PC-3 (cell line): Measurements from ENCODE around the gene IER5L. TPM values are rescaled to one million over a fixed set of nuclear protein-coding genes. Genes with fewer than 3 reads are reported as not detected.

Experiments used
- ATAC-seq: fragments of 200-7000 bp; cut with Tn5 transposase; 2 replicates; pipeline ENCODE4 v1.9.1; 2020; ENCODE audit warnings: mild to moderate bottlenecking, moderate library complexity
- BruUV-seq: library from RNA; stranded (reverse); fragments of 400-500 nt; replicated peaks from 2 replicates; lab custom pipeline; 2021; lab: Mats Ljungman, UMichigan
- CTCF ChIA-PET: fragments of 300-600 bp; sonication (Branson Sonifier 250); formaldehyde crosslinking; loops from one replicate; lab custom pipeline; 2022; ENCODE audit warnings: antibody characterized with exemption; lab: Charles Lee
- POLR2A ChIA-PET: fragments of 300-600 bp; sonication (Branson Sonifier 250); formaldehyde crosslinking; loops from one replicate; lab custom pipeline; 2022; ENCODE audit warnings: antibody characterized with exemption; ENCODE audit not compliant: unreplicated experiment; lab: Charles Lee
- DNase-seq: peaks from one replicate; pipeline ENCODE4 v3.0.0-alpha.2; 2015
- H2AFZ ChIP-seq: fragments of 300-600 bp; sonication (generic); 2 replicates; pipeline ENCODE4 v1.6.0; 2016; ENCODE audit warnings: antibody characterized with exemption, low read length
- H3F3A ChIP-seq: fragments of 300-600 bp; sonication (generic); one replicate; pipeline ENCODE4 v1.6.0; 2017; ENCODE audit warnings: antibody characterized with exemption, low read length, control low read depth, mild to moderate bottlenecking; ENCODE audit not compliant: unreplicated experiment
- H3K27ac ChIP-seq: fragments of 300-600 bp; sonication (generic); 2 replicates; pipeline ENCODE4 v1.5.1; 2016; ENCODE audit warnings: mild to moderate bottlenecking, low read length
- H3K27me3 ChIP-seq: fragments of 300-600 bp; sonication (generic); 2 replicates; pipeline ENCODE4 v1.6.1; 2016; ENCODE audit warnings: low read length, mixed read lengths
- H3K36me3 ChIP-seq: fragments of 300-600 bp; sonication (generic); 2 replicates; pipeline ENCODE4 v1.6.1; 2016; ENCODE audit warnings: low read depth, mixed run types, low read length, mixed read lengths
- H3K4me1 ChIP-seq: fragments of 300-600 bp; sonication (generic); 2 replicates; pipeline ENCODE4 v1.5.1; 2016; ENCODE audit warnings: low read length; ENCODE audit not compliant: insufficient read depth
- H3K4me2 ChIP-seq: fragments of 300-600 bp; sonication (generic); 2 replicates; pipeline ENCODE4 v1.6.0; 2016; ENCODE audit warnings: low read length
- H3K4me3 ChIP-seq: fragments of 300-600 bp; sonication (generic); 2 replicates; pipeline ENCODE4 v1.5.1; 2016; ENCODE audit warnings: mild to moderate bottlenecking, low read length, mixed read lengths
- H3K79me2 ChIP-seq: fragments of 300-600 bp; sonication (generic); 2 replicates; pipeline ENCODE4 v1.6.1; 2017; ENCODE audit warnings: low read length, mixed read lengths
- H3K9ac ChIP-seq: fragments of 300-600 bp; sonication (generic); 2 replicates; pipeline ENCODE4 v1.6.0; 2016; ENCODE audit warnings: mild to moderate bottlenecking, low read length
- H3K9me2 ChIP-seq: fragments of 300-600 bp; sonication (generic); replicated peaks from 2 replicates; pipeline ENCODE4 v1.6.1; 2016; ENCODE audit warnings: mixed run types, low read length, mixed read lengths
- H3K9me3 ChIP-seq: fragments of 300-600 bp; sonication (generic); 2 replicates; pipeline ENCODE4 v1.6.1; 2016; ENCODE audit warnings: low read length, mixed read lengths
- H4K20me1 ChIP-seq: fragments of 300-600 bp; sonication (generic); 2 replicates; pipeline ENCODE4 v1.6.1; 2016; ENCODE audit warnings: low read length, mixed read lengths
- EZH2 ChIP-seq: fragments of 300-600 bp; sonication (generic); IDR thresholded peaks from one replicate; pipeline ENCODE4 v1.6.1; 2017; ENCODE audit warnings: antibody characterized with exemption, mild to moderate bottlenecking, low read length; ENCODE audit not compliant: unreplicated experiment
- EZH2phosphoT487 ChIP-seq: fragments of 300-600 bp; sonication (generic); IDR thresholded peaks from 2 replicates; pipeline ENCODE4 v1.6.1; 2018; ENCODE audit warnings: mild to moderate bottlenecking, antibody characterized with exemption, low read length, borderline replicate concordance
- intact Hi-C: fragments of 100-400 bp; cut with micrococcal nuclease; formaldehyde crosslinking; loops from 2 replicates; pipeline ENCODE4 v1.9.0; 2023
- total RNA-seq: library from RNA; depleted of rRNA; stranded (reverse); fragments of >200 nt; gene quantifications from 2 replicates; pipeline ENCODE4 v1.2.3, GENCODE V29; 2014
- TF ChIP-seq, protein P1 (sequence below): fragments of 300-600 bp; sonication (generic); conservative IDR thresholded peaks from 2 replicates; pipeline ENCODE4 v1.5.1; 2017; ENCODE audit warnings: antibody characterized with exemption, low read depth, mild to moderate bottlenecking, low read length

Gene IER5L
- total RNA-seq, 1 experiment from 2014 or later: 46.1 TPM

DNA sequence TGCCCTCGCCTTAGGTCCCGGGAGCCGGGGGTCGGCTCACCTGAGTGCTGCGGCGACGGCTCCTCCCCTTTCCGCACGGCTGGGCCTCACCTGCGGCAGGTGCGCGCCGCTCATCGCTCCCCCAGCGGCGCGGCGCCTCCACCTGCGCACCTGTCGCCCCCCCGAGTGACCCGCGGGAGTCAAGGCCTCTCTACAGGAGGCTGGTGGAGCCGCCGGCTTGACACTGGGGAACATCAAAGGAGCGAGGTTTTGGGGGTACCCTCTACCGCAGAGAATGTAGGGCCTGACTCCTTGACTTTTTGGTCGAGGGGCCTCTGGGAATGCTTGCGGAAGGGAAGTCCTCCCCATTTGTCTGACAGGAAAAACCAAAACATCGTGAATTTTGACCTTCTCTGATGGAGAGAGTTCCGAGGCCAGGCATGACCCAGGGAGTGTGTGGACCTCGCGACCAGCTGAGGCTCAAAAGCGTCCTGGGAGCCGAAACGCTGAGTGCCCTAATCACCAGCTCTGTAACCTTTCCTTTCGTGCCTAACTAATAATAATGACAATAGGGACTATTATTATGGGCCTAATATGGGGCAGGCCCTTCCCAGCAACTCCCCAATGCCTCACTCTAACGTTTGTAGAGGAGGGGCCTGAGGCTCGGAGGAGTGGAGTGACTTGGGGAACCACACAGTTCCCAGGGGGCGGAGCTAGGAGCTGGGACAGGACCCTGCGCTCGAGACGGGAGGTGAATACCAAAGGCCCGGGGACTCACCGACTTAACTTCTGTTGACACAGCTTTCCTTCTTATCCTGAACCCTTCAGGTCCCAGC is 714 bp upstream of the IER5L start:
- CTCF ChIA-PET: interaction anchor here (0.6 kb wide), 1 partner anchor 316 kb away, joined by 3 read pairs; no protein-coding TSS in a partner anchor
- peak overlapping the region; percentile 71 for H2AFZ ChIP-seq
- H3K27ac ChIP-seq: no peak overlapping the region

DNA sequence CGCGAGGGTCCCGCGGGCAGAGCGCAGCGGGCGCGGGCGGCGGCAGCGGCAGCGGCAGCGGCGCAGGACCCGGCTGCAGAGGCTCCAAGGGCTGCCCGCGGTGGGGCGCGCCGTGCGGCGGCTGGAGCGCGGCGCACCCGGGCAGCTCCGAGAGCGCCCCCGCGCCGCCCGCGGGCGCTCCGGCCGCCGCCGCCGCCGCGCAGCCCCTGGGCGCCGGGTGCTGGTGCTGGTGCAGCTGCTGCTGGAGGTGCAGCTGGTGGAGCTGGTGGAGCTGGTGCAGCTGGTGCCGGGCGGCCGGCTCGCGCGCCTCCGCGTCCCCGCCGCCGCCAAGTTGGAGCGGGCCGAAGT is 644 bp downstream of the IER5L start:
- Histone ChIP-seq H3K79me2 (peaks cover 22% of the 10 kb centered on the region), H2AFZ (no peak overlapping the region), H3K9ac (no peak overlapping the region; the same call in 1 of the 2 replicates), H3K4me2 (peak overlapping the region; percentile 87; the same call in 1 of the 2 replicates), H4K20me1 (no peaks in the 10 kb centered on the region), H3K4me3 (peak overlapping the region; percentile 88), H3F3A (no peaks in the 10 kb centered on the region), H3K4me1 (peaks cover 18% of the 10 kb centered on the region), H3K36me3 (no peaks in the 10 kb centered on the region), H3K27ac (no peak overlapping the region), H3K9me2 (no peaks in the 10 kb centered on the region), H3K27me3 (no peaks in the 10 kb centered on the region), H3K9me3 (no peaks in the 10 kb centered on the region)
- no peak for TF ChIP-seq EZH2phosphoT487
- no peak for TF ChIP-seq EZH2
- TF ChIP-seq, protein P1, sequence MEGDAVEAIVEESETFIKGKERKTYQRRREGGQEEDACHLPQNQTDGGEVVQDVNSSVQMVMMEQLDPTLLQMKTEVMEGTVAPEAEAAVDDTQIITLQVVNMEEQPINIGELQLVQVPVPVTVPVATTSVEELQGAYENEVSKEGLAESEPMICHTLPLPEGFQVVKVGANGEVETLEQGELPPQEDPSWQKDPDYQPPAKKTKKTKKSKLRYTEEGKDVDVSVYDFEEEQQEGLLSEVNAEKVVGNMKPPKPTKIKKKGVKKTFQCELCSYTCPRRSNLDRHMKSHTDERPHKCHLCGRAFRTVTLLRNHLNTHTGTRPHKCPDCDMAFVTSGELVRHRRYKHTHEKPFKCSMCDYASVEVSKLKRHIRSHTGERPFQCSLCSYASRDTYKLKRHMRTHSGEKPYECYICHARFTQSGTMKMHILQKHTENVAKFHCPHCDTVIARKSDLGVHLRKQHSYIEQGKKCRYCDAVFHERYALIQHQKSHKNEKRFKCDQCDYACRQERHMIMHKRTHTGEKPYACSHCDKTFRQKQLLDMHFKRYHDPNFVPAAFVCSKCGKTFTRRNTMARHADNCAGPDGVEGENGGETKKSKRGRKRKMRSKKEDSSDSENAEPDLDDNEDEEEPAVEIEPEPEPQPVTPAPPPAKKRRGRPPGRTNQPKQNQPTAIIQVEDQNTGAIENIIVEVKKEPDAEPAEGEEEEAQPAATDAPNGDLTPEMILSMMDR: no peak
- ATAC-seq: no peak
- ChIA-PET CTCF (no interaction called here), POLR2A (interaction anchor here (0.6 kb wide), 1 partner anchor 512 kb away, joined by 4 read pairs; no protein-coding TSS in a partner anchor)
- DNase-seq: no peak
- no TSS peak for BruUV-seq
- intact Hi-C loops: loop anchor here (2.0 to 10.0 kb wide), 3 partner anchors 157 to 435 kb away; no protein-coding TSS in a partner anchor

More for the DNA sequence above, 714 bp upstream of the IER5L start:
- intact Hi-C loops: loop anchor here (5.0 to 10.0 kb wide), 2 partner anchors 156 to 434 kb away; no protein-coding TSS in a partner anchor
- peaks cover 22% of the 10 kb centered on the region for H3K79me2 ChIP-seq
- TF ChIP-seq EZH2 (no peak), EZH2phosphoT487 (no peak)
- TF ChIP-seq, protein P1: no peak
- H3K9me2 ChIP-seq: no peaks in the 10 kb centered on the region
- no peak for ATAC-seq
- H3K9me3 ChIP-seq: no peaks in the 10 kb centered on the region
- H3K27me3 ChIP-seq: no peaks in the 10 kb centered on the region
- POLR2A ChIA-PET: interaction anchor here (0.6 to 0.7 kb wide), 6 partner anchors 8 to 308 kb away, joined by 3 to 6 read pairs (median 4); no protein-coding TSS in a partner anchor
- H3K36me3 ChIP-seq: no peaks in the 10 kb centered on the region
- DNase-seq: no peak
- BruUV-seq: no TSS peak
- peak overlapping the region; percentile 88 for H3K4me3 ChIP-seq
- H4K20me1 ChIP-seq: no peaks in the 10 kb centered on the region
- peaks cover 14% of the 10 kb centered on the region for H3K4me1 ChIP-seq
- no peak overlapping the region for H3K9ac ChIP-seq
- H3F3A ChIP-seq: no peaks in the 10 kb centered on the region
- H3K4me2 ChIP-seq: peak overlapping the region; percentile 87
